GM12892 (cell line): ENCODE data around the gene CEP41.

Experiments used
- DNase-seq: peaks from one replicate; pipeline ENCODE4 v3.0.0; 2011; ENCODE audit not compliant: insufficient read length
- FAIRE-seq: peaks from 2 replicates; lab custom pipeline; 2011; peaks lifted over from hg19 to GRCh38; lab: Jason Lieb, UNC
- POLR2A ChIP-seq: IDR thresholded peaks from 2 replicates; pipeline ENCODE4 v1.6.1; 2011; ENCODE audit warnings: low read depth, low read length, control low read depth
- POLR2AphosphoS5 ChIP-seq: IDR thresholded peaks from 2 replicates; pipeline ENCODE4 v1.6.1; 2011; ENCODE audit warnings: low read depth, low read length, control low read depth
- TAF1 ChIP-seq: IDR thresholded peaks from 2 replicates; pipeline ENCODE4 v1.6.1; 2011; ENCODE audit warnings: low read depth, mild to moderate bottlenecking, control low read depth, low read length, borderline replicate concordance

Gene CEP41

GRCh38 chr7:130359276-130359857 is 81.4 kb downstream of the CEP41 start:
- DNase-seq (no peak), FAIRE-seq (no peak)
- TF ChIP-seq TAF1 (no peak), POLR2A (no peak), POLR2AphosphoS5 (no peak)

- FAIRE-seq = no peak
- TF ChIP-seq TAF1 (no peak), POLR2AphosphoS5 (no peak), POLR2A (no peak)
- DNase-seq = no peak
Observed at GRCh38 chr7:130358471-130358870, 82.3 kb downstream of the CEP41 start.

GRCh38 chr7:130356876-130357611 is 83.8 kb downstream of the CEP41 start:
- FAIRE-seq = no peak
- TF ChIP-seq POLR2A (no peak), TAF1 (no peak), POLR2AphosphoS5 (no peak)
- no peak for DNase-seq

- no peak for DNase-seq
- FAIRE-seq = no peak
- TF ChIP-seq POLR2A (no peak), POLR2AphosphoS5 (no peak), TAF1 (no peak)
Observed at GRCh38 chr7:130356121-130356875, 84.5 kb downstream of the CEP41 start.

GRCh38 chr7:130353196-130353595 is 87.6 kb downstream of the CEP41 start:
- FAIRE-seq (no peak), DNase-seq (no peak)
- TF ChIP-seq POLR2AphosphoS5 (no peak), POLR2A (no peak), TAF1 (no peak)

GRCh38 chr7:130352194-130353074 is 88.4 kb downstream of the CEP41 start:
- TF ChIP-seq POLR2A = no peak
- TF ChIP-seq POLR2AphosphoS5 = no peak
- TF ChIP-seq TAF1 = no peak
- no peak for FAIRE-seq
- DNase-seq = no peak

- FAIRE-seq (peak; percentile 44), DNase-seq (no peak)
- TF ChIP-seq POLR2A (no peak), POLR2AphosphoS5 (no peak), TAF1 (no peak)
Observed at GRCh38 chr7:130351791-130352090, 89.1 kb downstream of the CEP41 start.

GRCh38 chr7:130350945-130351790 is 89.6 kb downstream of the CEP41 start:
- TF ChIP-seq TAF1 = no peak
- TF ChIP-seq POLR2A = no peak
- no peak; the same call in 1 of the 2 replicates for TF ChIP-seq POLR2AphosphoS5

GRCh38 chr7:130349911-130350782 is 90.7 kb downstream of the CEP41 start:
- peak; percentile 35; the same call in 1 of the 2 replicates for TF ChIP-seq POLR2AphosphoS5
- no peak for TF ChIP-seq POLR2A
- no peak for DNase-seq
- peak; percentile 85 for FAIRE-seq

More at GRCh38 chr7:130350945-130351790, 89.6 kb downstream of the CEP41 start:
- DNase-seq = peak; percentile 54
- peak; percentile 46 for FAIRE-seq
